HepG2 (cell line): ENCODE results near the gene PRKG1. TPM values are rescaled to one million over a fixed set of nuclear protein-coding genes. Genes with fewer than 3 reads are reported as not detected.

Experiments used
- ATAC-seq: fragments of 200-7000 bp; cut with Tn5 transposase; 3 replicates; pipeline ENCODE4 v1.9.1; 2020; ENCODE audit warnings: mild to moderate bottlenecking, moderate library complexity
- BruUV-seq: library from RNA; stranded (reverse); fragments of 400-500 nt; replicated peaks from 2 replicates; lab custom pipeline; 2021; lab: Mats Ljungman, UMichigan
- CTCF ChIA-PET: fragments of 300-600 bp; formaldehyde crosslinking; extraction: SDS; loops from one replicate; lab custom pipeline; 2021; ENCODE audit warnings: low total read pairs, inconsistent platforms, low intra/inter-chr PET ratio; lab: Yijun Ruan, JAX
- POLR2A ChIA-PET: fragments of 350-600 bp; sonication (Branson Sonifier 250); formaldehyde crosslinking; loops from one replicate; lab custom pipeline; 2020; ENCODE audit warnings: antibody characterized with exemption, inconsistent platforms; lab: Yijun Ruan, JAX
- DNase-seq: peaks from one replicate; pipeline ENCODE4 v3.0.0-alpha.2; 2015; ENCODE audit warnings: low spot score
- FAIRE-seq: peaks from 3 replicates; lab custom pipeline; 2011; peaks lifted over from hg19 to GRCh38; lab: Jason Lieb, UNC
- H2AFZ ChIP-seq: one replicate; pipeline ENCODE4 v1.6.1; 2011; ENCODE audit warnings: low read length, inconsistent platforms
- H3K27ac ChIP-seq: fragments of 300-600 bp; 3 replicates; pipeline ENCODE4 v1.8.0; 2011; ENCODE audit warnings: mixed run types, mild to moderate bottlenecking, mixed read lengths, low read length, inconsistent platforms; ENCODE audit not compliant: insufficient read depth; ENCODE audit errors: extremely low read length
- H3K27me3 ChIP-seq, 2 experiments: fragments of 200-600 bp in 1 of 2; 2 replicates in 1 of 2; 3 replicates in 1 of 2; pipeline versions ENCODE4 v1.6.0 to v1.8.0; 2011; ENCODE audit warnings: low read length in 2 of 2, mild to moderate bottlenecking in 2 of 2, moderate library complexity in 2 of 2, inconsistent platforms in 1 of 2; ENCODE audit not compliant: insufficient read depth in 2 of 2, control insufficient read depth in 1 of 2
- H3K36me3 ChIP-seq, 2 experiments: fragments of 200-600 bp in 1 of 2; replicated peaks in 1 of 2; 2 replicates in 1 of 2; 3 replicates in 1 of 2; pipeline versions ENCODE4 v1.5.1 to v1.8.0; 2011; ENCODE audit warnings: low read length in 2 of 2, inconsistent platforms in 1 of 2; ENCODE audit not compliant: insufficient read depth in 2 of 2, control insufficient read depth in 1 of 2
- H3K4me1 ChIP-seq: 2 replicates; pipeline ENCODE4 v1.5.1; 2012; ENCODE audit warnings: low read length, inconsistent platforms; ENCODE audit not compliant: insufficient read depth
- H3K4me2 ChIP-seq: 2 replicates; pipeline ENCODE4 v1.6.0; 2011; ENCODE audit warnings: low read depth, low read length, inconsistent platforms
- H3K4me3 ChIP-seq, 3 experiments: fragments of 200-600 bp in 1 of 3; sonication (generic), shearing (Covaris generic) in 1 of 3; replicated peaks in 1 of 3; 2 replicates each; pipeline ENCODE4 v1.5.1; 2011 to 2016; ENCODE audit warnings: low read length in 3 of 3, inconsistent platforms in 2 of 3, low read depth in 2 of 3, mild to moderate bottlenecking in 2 of 3, control low read depth in 1 of 3, mixed read lengths in 1 of 3; ENCODE audit not compliant: insufficient read depth in 1 of 3
- H3K79me2 ChIP-seq: one replicate; pipeline ENCODE4 v1.6.1; 2011; ENCODE audit warnings: low read length, inconsistent platforms; ENCODE audit not compliant: insufficient read depth
- H3K9ac ChIP-seq: 2 replicates; pipeline ENCODE4 v1.6.0; 2011; ENCODE audit warnings: mild to moderate bottlenecking, low read depth, low read length, inconsistent platforms; ENCODE audit not compliant: insufficient read depth
- H3K9me3 ChIP-seq: 2 replicates; pipeline ENCODE4 v1.5.1; 2012; ENCODE audit warnings: mild to moderate bottlenecking, low read length
- H4K20me1 ChIP-seq: 2 replicates; pipeline ENCODE4 v1.6.0; 2011; ENCODE audit warnings: inconsistent platforms, mild to moderate bottlenecking, low read length, moderate library complexity; ENCODE audit not compliant: insufficient read depth
- CHD4 ChIP-seq: fragments of 200-600 bp; sonication (generic); IDR thresholded peaks from 2 replicates; pipeline ENCODE4 v1.7.0; 2017; ENCODE audit warnings: mild to moderate bottlenecking, low read length, borderline replicate concordance
- ELF4 ChIP-seq: sonication (generic); formaldehyde crosslinking; IDR thresholded peaks from 2 replicates; pipeline ENCODE4 v1.5.0; 2020; ENCODE audit warnings: missing genetic modification reagents, mild to moderate bottlenecking, moderate library complexity, borderline replicate concordance
- HHEX ChIP-seq: IDR thresholded peaks from 2 replicates; pipeline ENCODE4 v1.6.1; 2016; ENCODE audit warnings: control low read depth
- MEIS2 ChIP-seq: sonication (generic); formaldehyde crosslinking; IDR thresholded peaks from 2 replicates; pipeline ENCODE4 v1.9.0; 2021; ENCODE audit warnings: mild to moderate bottlenecking, missing genetic modification reagents
- PRDM10 ChIP-seq: sonication (generic); formaldehyde crosslinking; IDR thresholded peaks from 2 replicates; pipeline ENCODE4 v1.4.0; 2020; ENCODE audit warnings: low read depth, missing genetic modification reagents
- TP53 ChIP-seq: sonication (generic); formaldehyde crosslinking; conservative IDR thresholded peaks from 2 replicates; pipeline ENCODE4 v1.4.0; 2020; ENCODE audit warnings: missing genetic modification reagents
- ZNF276 ChIP-seq: sonication (generic); formaldehyde crosslinking; IDR thresholded peaks from 2 replicates; pipeline ENCODE4 v1.4.0; 2020; ENCODE audit warnings: mild to moderate bottlenecking, low read depth, missing genetic modification reagents
- ZNF83 ChIP-seq: sonication (generic); formaldehyde crosslinking; IDR thresholded peaks from 2 replicates; pipeline ENCODE4 v1.4.0; 2020; ENCODE audit warnings: missing genetic modification reagents, mild to moderate bottlenecking, borderline replicate concordance
- WGBS: methylation state at CpG from one replicate; pipeline ENCODE4 v1.1.6; 2017; ENCODE audit warnings: low lambda C conversion rate; 5-methylcytosine and 5-hydroxymethylcytosine counted together
- in situ Hi-C: cut with HindIII; loops from 2 replicates; pipeline ENCODE4 v1.10.0; 2017; ENCODE audit warnings: low pct_unique_long_range_greater_than_20kb; ENCODE audit not compliant: extremely low pct_ligation_motif_present
- intact Hi-C: fragments of 100-400 bp; cut with micrococcal nuclease; formaldehyde crosslinking; loops from one replicate; pipeline ENCODE4 v1.10.0; 2022; ENCODE audit not compliant: unreplicated experiment
- polyA plus RNA-seq, 8 experiments: library from polyadenylated mRNA; depleted of rRNA in 3 of 8; stranded (reverse) in 7 of 8; unstranded in 1 of 8; fragments of >200 nt; fragmentation: Illumina TruSeq in 4 of 8; extraction: Trizol in 4 of 8; gene quantifications; 2 replicates each; pipeline versions ENCODE4 v1.2.1 to v1.2.3, GENCODE V29; 2011 to 2016; ENCODE audit warnings: low read depth in 4 of 8, missing spikeins in 1 of 8, mixed read lengths in 1 of 8; ENCODE audit not compliant: insufficient read depth in 1 of 8
- total RNA-seq, 5 experiments: library from RNA; depleted of rRNA; stranded (reverse); fragments of >200 nt; fragmentation: Illumina TruSeq; extraction: Trizol; gene quantifications; 2 replicates each; pipeline ENCODE4 v1.2.3, GENCODE V29; 2016; ENCODE audit warnings: low read depth in 1 of 5
- TF ChIP-seq, protein P1 (sequence below): sonication (generic); formaldehyde crosslinking; IDR thresholded peaks from 2 replicates; pipeline ENCODE4 v1.5.1; 2020; ENCODE audit warnings: mild to moderate bottlenecking, missing genetic modification reagents, borderline replicate concordance
- TF ChIP-seq, protein P2 (sequence below): IDR thresholded peaks from 2 replicates; pipeline ENCODE4 v1.6.1; 2016; ENCODE audit warnings: low read depth, control low read depth

The PRKG1 gene
- total and polyA plus RNA-seq, 2 of the 13 experiments (the other 11 are each of a cell fraction or from before 2014, with no cell fraction given), result 0.01 TPM; not detected in 1

- Histone ChIP-seq H3K4me3 (no peak overlapping the region), H2AFZ (no peak overlapping the region), H3K36me3 (no peaks in the 10 kb centered on the region), H3K9ac (no peak overlapping the region), H3K27me3 (no peaks in the 10 kb centered on the region; a peak in 1 of 5 replicates), H3K4me1 (no peaks in the 10 kb centered on the region), H4K20me1 (no peaks in the 10 kb centered on the region), H3K79me2 (no peaks in the 10 kb centered on the region), H3K9me3 (no peaks in the 10 kb centered on the region), H3K4me2 (no peak overlapping the region), H3K27ac (no peak overlapping the region)
- CTCF ChIA-PET, result no interaction called here
- FAIRE-seq (no peak), DNase-seq (no peak), ATAC-seq (no peak)
- in situ Hi-C loops, result no loop called here
- intact Hi-C loops, result no loop called here
- 2% methylated on average over 4 of the region's 4 CpGs for WGBS
- no TSS peak for BruUV-seq
- POLR2A ChIA-PET, result no interaction called here
- TF ChIP-seq PRDM10 (CRISPR knock-in tag) (no peak), MEIS2 (CRISPR knock-in tag) (no peak), ZNF83 (CRISPR knock-in tag) (no peak), HHEX (no peak), ZNF276 (CRISPR knock-in tag) (no peak), TP53 (CRISPR knock-in tag) (no peak), ELF4 (CRISPR knock-in tag) (no peak), CHD4 (no peak)
- TF ChIP-seq, protein P1, sequence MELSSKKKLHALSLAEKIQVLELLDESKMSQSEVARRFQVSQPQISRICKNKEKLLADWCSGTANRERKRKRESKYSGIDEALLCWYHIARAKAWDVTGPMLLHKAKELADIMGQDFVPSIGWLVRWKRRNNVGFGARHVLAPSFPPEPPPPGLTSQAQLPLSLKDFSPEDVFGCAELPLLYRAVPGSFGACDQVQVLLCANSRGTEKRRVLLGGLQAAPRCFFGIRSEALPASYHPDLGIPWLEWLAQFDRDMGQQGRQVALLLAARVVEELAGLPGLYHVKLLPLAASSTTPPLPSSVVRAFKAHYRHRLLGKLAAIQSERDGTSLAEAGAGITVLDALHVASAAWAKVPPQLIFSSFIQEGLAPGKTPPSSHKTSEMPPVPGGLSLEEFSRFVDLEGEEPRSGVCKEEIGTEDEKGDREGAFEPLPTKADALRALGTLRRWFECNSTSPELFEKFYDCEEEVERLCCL, result no peak
- TF ChIP-seq, protein P2, sequence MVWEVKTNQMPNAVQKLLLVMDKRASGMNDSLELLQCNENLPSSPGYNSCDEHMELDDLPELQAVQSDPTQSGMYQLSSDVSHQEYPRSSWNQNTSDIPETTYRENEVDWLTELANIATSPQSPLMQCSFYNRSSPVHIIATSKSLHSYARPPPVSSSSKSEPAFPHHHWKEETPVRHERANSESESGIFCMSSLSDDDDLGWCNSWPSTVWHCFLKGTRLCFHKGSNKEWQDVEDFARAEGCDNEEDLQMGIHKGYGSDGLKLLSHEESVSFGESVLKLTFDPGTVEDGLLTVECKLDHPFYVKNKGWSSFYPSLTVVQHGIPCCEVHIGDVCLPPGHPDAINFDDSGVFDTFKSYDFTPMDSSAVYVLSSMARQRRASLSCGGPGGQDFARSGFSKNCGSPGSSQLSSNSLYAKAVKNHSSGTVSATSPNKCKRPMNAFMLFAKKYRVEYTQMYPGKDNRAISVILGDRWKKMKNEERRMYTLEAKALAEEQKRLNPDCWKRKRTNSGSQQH (CRISPR knock-in tag), result no peak
- TF ChIP-seq, all 625 proteins: peak for 0
Observed at GRCh38 chr10:51097546-51097945, 23.3 kb downstream of the PRKG1 start.
